GM19468 (cell line): ENCODE results near the gene MTG2.

ENCODE experiments used
- ATAC-seq: cut with Tn5 transposase; IDR thresholded peaks from one replicate; pipeline ENCODE4 v1.9.1; 2021; ENCODE audit warnings: mild to moderate bottlenecking, moderate library complexity, moderate number of reproducible peaks; ENCODE audit not compliant: unreplicated experiment; ENCODE audit errors: extremely low read depth

The MTG2 gene

GRCh38 chr20:62216636-62217566 is 34.1 kb downstream of the MTG2 start:
- ATAC-seq: no peak

- ATAC-seq: no peak
Measured at GRCh38 chr20:62217913-62218773, 35.3 kb downstream of the MTG2 start.

- no peak for ATAC-seq
Measured at GRCh38 chr20:62219101-62219991, 36.5 kb downstream of the MTG2 start.

GRCh38 chr20:62219992-62220665 is 37.3 kb downstream of the MTG2 start, which contains the start of gene HRH3:
Gene HRH3 (minus strand): TSS chr20:62220278. CDS start chr20:62219970, 308 bp downstream.
- ATAC-seq: no peak

GRCh38 chr20:62220666-62221568 is 38.1 kb downstream of the MTG2 start:
- ATAC-seq: no peak

- no peak for ATAC-seq
Measured at GRCh38 chr20:62222266-62222850, 39.5 kb downstream of the MTG2 start.

- ATAC-seq: no peak
Measured at GRCh38 chr20:62222972-62223371, 40.1 kb downstream of the MTG2 start.

GRCh38 chr20:62223571-62223970 is 40.7 kb downstream of the MTG2 start:
- no peak for ATAC-seq

- no peak for ATAC-seq
Measured at GRCh38 chr20:62224113-62224855, 41.5 kb downstream of the MTG2 start.

GRCh38 chr20:62225026-62225425 is 42.2 kb downstream of the MTG2 start:
- no peak for ATAC-seq

GRCh38 chr20:62225820-62226635 is 43.2 kb downstream of the MTG2 start:
- ATAC-seq: no peak

- no peak for ATAC-seq
Measured at GRCh38 chr20:62226707-62227590, 44.1 kb downstream of the MTG2 start.

GRCh38 chr20:62227591-62227976 is 44.8 kb downstream of the MTG2 start:
- ATAC-seq: no peak

- no peak for ATAC-seq
Measured at GRCh38 chr20:62227977-62228958, 45.4 kb downstream of the MTG2 start.
